Measurements from ENCODE around the gene CDH13.

- TF ChIP-seq RAD21 (IDR thresholded peaks at IDR 0.05; ENCODE audit: insufficient read depth, low read depth, low read length) (no peak), TAF1 (IDR thresholded peaks at IDR 0.05; ENCODE audit: borderline replicate concordance, low read depth, low read length) (no peak), CREB1 (IDR thresholded peaks at IDR 0.05; ENCODE audit: low read depth) (no peak), EZH2 (IDR thresholded peaks at IDR 0.05; ENCODE audit: borderline replicate concordance, control insufficient read depth, low read depth, low read length) (no peak), SRF (IDR thresholded peaks at IDR 0.05; ENCODE audit: low read depth in 2 of 2, low read length in 2 of 2) (no peak), CEBPB (IDR thresholded peaks at IDR 0.05; ENCODE audit: borderline replicate concordance in 1 of 2, low read depth in 2 of 2, low read length in 2 of 2) (no peak), CTCF (IDR thresholded peaks at IDR 0.05 in 2 of 3, conservative IDR thresholded peaks at IDR 0.05 in 1 of 3; ENCODE audit: control insufficient read depth in 2 of 3, extremely low read depth in 1 of 3, insufficient read depth in 1 of 3, low read depth in 3 of 3, low read length in 3 of 3) (no peak), PRDM15 (CRISPR knock-in tag; IDR thresholded peaks at IDR 0.05) (no peak), BMI1 (IDR thresholded peaks at IDR 0.05; ENCODE audit: borderline replicate concordance) (no peak), REST (IDR thresholded peaks at IDR 0.05; ENCODE audit: low read depth, low read length) (no peak), JUND (IDR thresholded peaks at IDR 0.05; ENCODE audit: low read depth, low read length) (no peak), POLR2A (IDR thresholded peaks at IDR 0.05; ENCODE audit: low read depth, low read length) (no peak)
Observed at GRCh38 chr16:82783933-82784572, 157.3 kb downstream of the CDH13 start.
